Smooth muscle cell of the brain vasculature (primary cell): ENCODE results near the gene NDC80.

ENCODE experiments used
- DNase-seq: peaks from one replicate; pipeline ENCODE4 v3.0.0-alpha.2; 2012; ENCODE audit warnings: low read depth, low spot score

NDC80 gene

DNA sequence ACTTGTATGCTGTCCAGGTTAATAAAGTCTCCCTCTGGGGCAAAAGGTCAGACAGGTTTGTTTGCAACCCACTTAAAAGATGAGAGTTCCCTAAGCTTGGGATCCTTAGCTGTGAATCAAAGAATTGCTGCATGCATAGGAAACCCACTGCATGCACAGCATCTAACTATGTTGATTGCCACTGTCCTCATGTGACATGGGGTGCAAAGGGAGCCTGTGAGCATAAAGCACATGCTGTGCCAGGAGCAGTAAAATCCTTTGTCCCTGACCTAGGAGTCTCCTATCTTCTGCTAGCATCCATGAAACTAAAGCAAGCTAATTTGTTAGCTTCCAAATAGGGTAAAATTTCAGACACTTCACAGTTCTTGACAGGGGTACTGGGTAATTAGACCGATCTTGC lies 13.8 kb upstream of the NDC80 start:
- no peak for DNase-seq

- no peak for DNase-seq
Observed at GRCh38 chr18:2559249-2559648, 12.1 kb upstream of the NDC80 start.

DNA sequence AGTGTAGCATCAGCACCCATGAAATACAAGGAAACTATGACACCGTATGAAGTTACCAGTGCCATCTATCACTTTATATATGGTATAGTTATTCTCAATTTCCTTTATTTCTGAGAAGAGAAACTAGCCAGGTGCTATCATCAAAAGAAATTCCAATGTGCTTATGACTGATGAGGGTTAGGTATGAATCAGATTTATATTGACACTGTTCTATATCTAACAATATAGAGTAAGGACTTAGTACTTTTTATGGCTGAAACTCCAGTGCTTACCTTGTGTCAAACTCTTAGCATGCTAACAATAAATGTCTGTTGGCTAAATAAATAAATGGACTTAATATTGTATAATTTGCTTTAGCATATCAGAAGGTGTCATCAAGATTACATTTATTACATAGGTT lies 7.0 kb upstream of the NDC80 start:
- no peak for DNase-seq

GRCh38 chr18:2568129-2568528 lies 3.2 kb upstream of the NDC80 start:
- no peak for DNase-seq

DNA sequence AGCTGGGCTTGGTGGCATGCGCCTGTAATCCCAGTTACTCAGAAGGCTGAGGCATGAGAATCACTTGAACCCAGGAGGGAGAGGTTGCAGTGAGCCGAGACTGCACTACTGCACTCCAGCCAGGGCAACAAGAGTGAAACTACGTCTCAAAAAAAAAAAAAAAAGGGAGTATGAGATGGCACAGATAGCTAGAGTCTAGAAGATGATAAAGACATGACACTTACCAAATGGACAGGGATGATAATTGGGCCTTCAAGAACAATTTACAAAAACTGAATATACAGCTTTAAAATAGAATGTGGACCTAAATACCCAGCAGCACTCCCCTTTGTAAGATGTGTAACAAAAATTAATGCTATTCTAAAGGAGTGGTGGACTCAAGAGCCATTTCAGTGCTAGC lies 2.8 kb upstream of the NDC80 start:
- no peak for DNase-seq

DNA sequence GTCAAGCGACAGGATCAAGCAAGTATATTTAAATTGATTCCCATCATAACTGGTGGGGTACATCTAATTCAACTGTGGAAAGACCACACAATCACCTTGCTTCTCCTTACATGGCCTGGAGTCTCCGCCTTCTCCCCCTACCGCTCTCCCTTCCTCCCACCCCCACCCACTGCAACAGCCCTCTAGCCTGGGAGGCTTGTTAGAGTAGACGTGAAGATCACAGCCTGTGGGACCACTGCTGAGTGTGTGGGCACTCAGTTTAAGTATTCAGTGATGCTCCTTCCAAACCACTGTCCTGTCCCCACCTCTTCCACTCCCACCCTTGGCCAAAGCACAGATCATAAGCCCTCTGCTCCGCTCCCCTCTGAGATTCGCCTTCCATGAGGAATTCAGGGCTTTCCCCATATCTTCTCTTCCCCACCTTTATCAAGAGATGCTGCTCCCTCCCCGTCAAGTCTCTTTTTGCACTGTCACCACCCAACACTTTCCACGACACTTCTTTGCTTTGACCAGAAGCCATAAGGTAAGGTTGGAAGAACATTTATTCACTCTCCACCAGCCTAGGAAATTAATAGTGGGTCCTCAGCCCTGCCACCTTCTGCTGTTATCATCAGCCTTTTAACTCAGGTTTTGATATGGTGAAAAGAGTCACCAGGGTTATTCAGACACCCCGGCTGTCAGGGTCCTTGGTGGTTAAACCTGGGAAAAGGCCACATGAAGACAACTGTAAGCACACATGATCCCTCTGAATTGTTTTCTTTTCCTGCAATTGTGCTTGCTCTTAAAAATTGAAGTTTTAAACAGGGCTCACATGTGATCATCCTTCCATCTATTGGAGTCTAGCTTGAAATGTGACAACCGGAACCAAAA lies 1.8 kb upstream of the NDC80 start:
- no peak for DNase-seq

DNA sequence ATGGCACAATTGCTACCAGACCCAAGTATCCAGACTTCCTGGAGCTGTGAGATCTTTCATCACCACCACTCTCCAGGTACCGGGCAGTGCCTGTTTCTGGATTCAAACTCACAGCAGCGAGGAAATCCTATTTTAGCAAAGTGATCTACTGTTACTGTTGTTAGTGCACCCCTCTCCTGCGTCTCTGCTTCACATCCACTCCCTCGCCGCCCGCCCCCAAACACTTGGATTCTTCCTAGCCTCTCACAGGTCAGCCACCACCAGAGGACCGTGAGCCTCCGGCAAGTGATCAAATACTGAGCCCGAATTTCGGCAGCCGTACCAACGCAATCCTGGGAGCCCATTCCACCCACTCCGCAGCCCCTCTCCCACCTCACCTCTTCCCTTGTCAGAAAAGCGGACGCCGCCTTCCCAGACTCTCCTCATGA lies 571 bp upstream of the NDC80 start:
- DNase-seq = no peak

DNA sequence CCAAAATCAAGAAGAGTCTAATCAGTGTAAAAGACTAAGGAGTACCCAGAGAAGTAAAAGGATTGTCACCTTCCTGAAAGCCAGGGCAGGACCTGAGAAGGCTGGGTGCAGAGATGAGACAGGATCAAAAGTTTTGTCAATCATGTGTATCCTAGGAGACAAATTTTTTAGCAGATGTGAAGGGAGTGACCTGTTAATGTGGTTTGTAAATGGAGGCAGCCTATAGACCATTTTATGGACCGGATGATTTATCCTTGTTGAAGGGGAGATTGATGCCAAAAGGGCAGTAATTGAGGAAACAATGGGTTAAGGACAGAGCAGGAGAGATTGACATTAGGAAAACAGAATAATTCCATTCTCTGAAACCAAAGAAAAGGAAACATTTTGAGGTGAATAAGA lies 813 bp downstream of the NDC80 start:
- no peak for DNase-seq

- no peak for DNase-seq
Observed at GRCh38 chr18:2572892-2573291, 1.5 kb downstream of the NDC80 start.

GRCh38 chr18:2573408-2573807 lies 2.1 kb downstream of the NDC80 start:
- no peak for DNase-seq

DNA sequence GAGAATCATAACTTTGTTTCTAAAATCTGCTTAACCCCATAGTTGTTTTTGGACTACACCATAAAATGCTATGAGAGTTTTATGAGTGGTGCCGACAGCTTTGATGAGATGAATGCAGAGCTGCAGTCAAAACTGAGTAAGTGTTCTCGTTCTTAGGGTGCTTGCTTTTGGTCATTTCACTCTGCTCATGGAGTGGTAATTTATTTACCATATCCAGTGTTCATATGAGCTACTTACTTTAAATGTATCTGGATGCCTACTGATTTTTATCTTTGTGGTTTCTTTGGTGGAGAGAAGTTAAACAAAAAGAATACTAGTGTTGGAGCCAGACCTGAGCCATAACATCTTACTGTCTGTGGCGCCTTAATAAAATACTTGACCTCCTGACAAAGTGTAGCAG lies 16.4 kb downstream of the NDC80 start:
- no peak for DNase-seq

- DNase-seq = no peak
Observed at GRCh38 chr18:2588666-2589344, 17.4 kb downstream of the NDC80 start.

- no peak for DNase-seq
Observed at GRCh38 chr18:2589345-2590068, 18.1 kb downstream of the NDC80 start.

GRCh38 chr18:2590303-2590702 lies 18.9 kb downstream of the NDC80 start:
- DNase-seq = no peak

DNA sequence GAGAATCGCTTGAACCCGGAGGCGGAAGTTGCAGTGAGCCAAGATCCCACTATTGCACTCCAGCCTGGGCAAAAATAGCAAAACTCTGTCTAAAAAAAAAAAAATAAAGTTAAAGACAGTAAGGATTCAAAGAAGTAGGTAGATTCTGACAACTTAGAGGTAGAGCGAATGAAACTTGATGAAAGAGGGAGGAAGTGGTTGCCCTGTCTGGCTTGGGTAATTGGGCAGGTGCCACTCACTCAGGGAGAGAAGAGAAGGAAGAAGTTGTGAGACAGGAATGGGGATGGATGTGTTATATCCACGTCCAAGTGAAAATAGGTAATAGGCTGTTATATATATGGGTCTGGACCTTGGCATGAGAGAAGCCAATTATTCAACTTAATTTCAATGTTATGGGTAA lies 26.3 kb downstream of the NDC80 start:
- no peak for DNase-seq

GRCh38 chr18:2602844-2603243 lies 31.5 kb downstream of the NDC80 start:
- no peak for DNase-seq

DNA sequence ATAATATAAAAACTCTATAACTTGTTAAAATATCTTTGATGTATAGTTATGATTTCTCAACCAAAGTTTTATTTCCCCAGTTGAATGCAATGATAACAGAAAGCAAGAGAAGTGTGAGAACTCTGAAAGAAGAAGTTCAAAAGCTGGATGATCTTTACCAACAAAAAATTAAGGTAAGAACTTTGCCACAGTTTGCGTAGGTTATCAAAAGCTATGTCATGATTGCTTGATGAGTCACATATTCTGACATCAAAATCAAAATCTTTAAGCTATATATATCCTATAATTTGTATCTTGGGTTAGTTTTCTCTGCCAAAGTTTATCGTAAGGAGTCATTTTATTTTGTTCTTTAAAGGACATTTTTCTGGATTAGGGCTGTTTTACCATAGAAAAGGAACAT lies 35.0 kb downstream of the NDC80 start:
- no peak for DNase-seq

- DNase-seq = no peak
Observed at GRCh38 chr18:2609604-2610003, 38.2 kb downstream of the NDC80 start.

DNA sequence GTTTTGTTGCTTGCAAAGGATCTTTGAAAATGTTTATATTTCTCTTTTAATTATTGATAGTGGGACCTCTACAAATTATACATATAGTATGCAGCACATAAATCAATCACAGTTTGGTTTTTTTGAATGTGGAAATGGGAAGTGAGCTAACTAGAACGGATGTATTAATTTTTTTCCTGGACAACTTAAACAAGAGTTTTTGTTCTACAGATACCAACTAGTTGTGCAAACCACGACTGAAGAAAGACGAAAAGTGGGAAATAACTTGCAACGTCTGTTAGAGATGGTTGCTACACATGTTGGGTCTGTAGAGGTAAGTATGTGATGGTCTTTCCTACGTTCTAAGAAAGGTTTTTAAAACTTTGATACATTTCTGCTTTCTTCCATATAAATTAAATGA lies 39.2 kb downstream of the NDC80 start:
- no peak for DNase-seq

GRCh38 chr18:2612996-2613395 lies 41.6 kb downstream of the NDC80 start:
- no peak for DNase-seq

DNA sequence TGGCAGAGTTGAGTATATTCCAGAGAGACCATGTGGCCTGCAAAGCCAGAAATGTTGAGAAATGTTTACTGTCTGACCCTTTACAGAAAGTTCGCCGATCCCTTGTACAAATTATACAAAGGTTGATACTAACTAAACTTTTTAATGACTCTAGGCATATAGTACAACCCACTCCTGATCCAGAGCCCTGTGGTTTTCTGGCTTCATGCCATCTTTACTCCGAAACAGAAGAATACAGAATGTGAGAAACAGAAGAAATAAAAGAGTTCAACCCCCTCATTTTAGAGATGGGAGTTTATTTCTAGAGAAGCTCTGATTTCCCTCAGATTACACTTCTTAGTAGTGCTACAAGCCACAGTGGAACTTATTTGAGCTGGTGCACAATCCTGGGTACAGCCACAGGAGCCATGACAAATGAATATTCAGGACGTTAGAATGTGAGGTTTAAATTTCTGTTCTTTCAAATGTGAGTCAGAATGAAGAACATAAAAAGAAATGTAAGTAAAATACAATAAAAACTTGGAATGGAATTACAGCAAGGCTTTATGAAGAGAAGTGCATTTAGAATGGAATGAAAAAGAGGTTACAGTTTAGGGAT lies 46.1 kb downstream of the NDC80 start:
- DNase-seq = no peak

DNA sequence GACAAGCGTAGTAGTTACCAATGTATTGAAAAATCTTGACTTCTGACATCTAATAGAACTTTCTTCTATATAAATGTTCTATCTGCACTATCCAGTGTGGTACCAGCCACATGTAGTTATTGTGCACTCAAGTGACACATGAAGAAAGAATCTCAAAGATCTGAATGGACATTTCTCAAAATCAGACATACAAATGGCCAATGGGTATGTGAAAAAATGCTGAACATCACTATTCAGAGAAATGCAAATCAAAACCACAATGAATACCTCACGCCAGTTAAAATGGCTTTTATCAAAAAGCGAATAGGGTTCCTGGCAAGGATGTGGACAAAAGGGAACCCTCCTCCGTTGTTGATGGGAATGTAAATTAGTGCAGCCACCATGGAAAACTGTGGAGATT lies 46.7 kb downstream of the NDC80 start:
- DNase-seq = no peak
